Measurements from ENCODE around the gene PLA2G2F. TPM values are rescaled to one million over a fixed set of nuclear protein-coding genes. Genes with fewer than 3 reads are reported as not detected.

Gene PLA2G2F
- total and polyA plus RNA-seq, 2 of the 13 experiments (the other 11 are each of a cell fraction or from before 2014, with no cell fraction given) = not detected

DNA sequence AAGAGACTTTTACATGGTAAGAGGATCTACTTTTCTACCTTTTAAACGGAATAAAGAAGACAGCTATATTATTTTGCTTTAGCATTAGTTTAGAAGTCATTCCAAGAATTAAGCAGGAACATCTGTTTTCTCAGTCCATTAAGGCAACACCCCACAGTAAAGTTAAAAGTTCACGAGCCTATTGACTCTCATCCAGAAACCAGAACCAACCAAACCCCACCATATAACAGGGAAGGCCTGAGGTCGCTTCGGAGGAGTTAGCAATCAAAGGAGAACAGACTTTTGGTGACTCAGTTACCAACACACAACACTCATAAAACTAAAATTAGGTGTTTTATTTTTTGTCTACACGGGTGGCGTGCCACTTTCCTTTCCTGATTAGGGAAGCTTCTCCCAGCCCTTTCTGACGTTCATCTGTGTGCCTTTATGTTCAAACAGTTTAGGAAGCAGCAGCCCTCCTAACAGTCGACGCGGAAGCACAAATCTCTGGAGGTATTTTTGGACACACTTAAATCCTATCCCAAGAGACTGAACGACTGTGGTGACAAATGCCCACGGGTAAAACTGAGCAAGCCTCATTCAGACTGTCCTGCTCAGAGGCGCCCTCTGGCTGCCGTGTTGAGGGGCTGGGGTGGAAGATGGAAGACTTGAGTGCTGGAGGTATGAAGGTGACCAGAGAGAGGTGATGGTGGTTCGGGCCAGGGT, 55.8 kb downstream of the PLA2G2F start:
- no peak overlapping the region for H3K27ac ChIP-seq (ENCODE audit: extremely low read length, insufficient read depth, low read length)
- DNase-seq (ENCODE audit: low spot score) (peak; percentile 44), ATAC-seq (peak; percentile 81), FAIRE-seq (peak; percentile 82)
- peaks cover 5% of the 10 kb centered on the region; the same call in 1 of the 2 replicates for H3K4me1 ChIP-seq (ENCODE audit: insufficient read depth, low read length)
- H3K9ac ChIP-seq (ENCODE audit: insufficient read depth, low read depth, low read length) = no peak overlapping the region
- H4K20me1 ChIP-seq (ENCODE audit: insufficient read depth, low read length) = no peaks in the 10 kb centered on the region
- WGBS (ENCODE audit: low lambda C conversion rate) = 15% methylated on average over 15 of the region's 15 CpGs
- intact Hi-C loops (cut with micrococcal nuclease; ENCODE audit: unreplicated experiment) = loop anchor here (1.0 kb wide), 1 partner anchor 277 kb away; no protein-coding TSS in a partner anchor
- H3K27me3 ChIP-seq (ENCODE audit: control insufficient read depth in 1 of 2, insufficient read depth in 2 of 2, low read length in 2 of 2) = peaks cover 3 to 28% of the 10 kb centered on the region in 2 experiments; a peak in 4 of 5 replicates
- no peak for TF ChIP-seq PCBP2 (optimal IDR thresholded peaks at IDR 0.05; ENCODE audit: low read depth, low read length, poor library complexity, severe bottlenecking)
- TF ChIP-seq RAD21 (CRISPR knock-in tag; IDR thresholded peaks at IDR 0.05) = peak; percentile 52; the same call in 1 of the 2 replicates
- peak; percentile 68 for TF ChIP-seq STAG1 (CRISPR knock-in tag; IDR thresholded peaks at IDR 0.05)
- TF ChIP-seq KDM2A (CRISPR knock-in tag; IDR thresholded peaks at IDR 0.05; ENCODE audit: borderline replicate concordance, low read depth) = 0 out of 2 replicates have a peak, but pooled peaks have one; percentile 28
- TF ChIP-seq, protein P1, sequence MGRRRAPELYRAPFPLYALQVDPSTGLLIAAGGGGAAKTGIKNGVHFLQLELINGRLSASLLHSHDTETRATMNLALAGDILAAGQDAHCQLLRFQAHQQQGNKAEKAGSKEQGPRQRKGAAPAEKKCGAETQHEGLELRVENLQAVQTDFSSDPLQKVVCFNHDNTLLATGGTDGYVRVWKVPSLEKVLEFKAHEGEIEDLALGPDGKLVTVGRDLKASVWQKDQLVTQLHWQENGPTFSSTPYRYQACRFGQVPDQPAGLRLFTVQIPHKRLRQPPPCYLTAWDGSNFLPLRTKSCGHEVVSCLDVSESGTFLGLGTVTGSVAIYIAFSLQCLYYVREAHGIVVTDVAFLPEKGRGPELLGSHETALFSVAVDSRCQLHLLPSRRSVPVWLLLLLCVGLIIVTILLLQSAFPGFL (CRISPR knock-in tag; IDR thresholded peaks at IDR 0.05) = no peak
- TF ChIP-seq SMC3 (IDR thresholded peaks at IDR 0.05; ENCODE audit: low read length) = peak; percentile 91
- peak; percentile 35 for TF ChIP-seq XRCC5 (optimal IDR thresholded peaks at IDR 0.05; ENCODE audit: low read length)
- TF ChIP-seq, protein P2, sequence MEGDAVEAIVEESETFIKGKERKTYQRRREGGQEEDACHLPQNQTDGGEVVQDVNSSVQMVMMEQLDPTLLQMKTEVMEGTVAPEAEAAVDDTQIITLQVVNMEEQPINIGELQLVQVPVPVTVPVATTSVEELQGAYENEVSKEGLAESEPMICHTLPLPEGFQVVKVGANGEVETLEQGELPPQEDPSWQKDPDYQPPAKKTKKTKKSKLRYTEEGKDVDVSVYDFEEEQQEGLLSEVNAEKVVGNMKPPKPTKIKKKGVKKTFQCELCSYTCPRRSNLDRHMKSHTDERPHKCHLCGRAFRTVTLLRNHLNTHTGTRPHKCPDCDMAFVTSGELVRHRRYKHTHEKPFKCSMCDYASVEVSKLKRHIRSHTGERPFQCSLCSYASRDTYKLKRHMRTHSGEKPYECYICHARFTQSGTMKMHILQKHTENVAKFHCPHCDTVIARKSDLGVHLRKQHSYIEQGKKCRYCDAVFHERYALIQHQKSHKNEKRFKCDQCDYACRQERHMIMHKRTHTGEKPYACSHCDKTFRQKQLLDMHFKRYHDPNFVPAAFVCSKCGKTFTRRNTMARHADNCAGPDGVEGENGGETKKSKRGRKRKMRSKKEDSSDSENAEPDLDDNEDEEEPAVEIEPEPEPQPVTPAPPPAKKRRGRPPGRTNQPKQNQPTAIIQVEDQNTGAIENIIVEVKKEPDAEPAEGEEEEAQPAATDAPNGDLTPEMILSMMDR (CRISPR knock-in tag; IDR thresholded peaks at IDR 0.05) = peak; percentile 80
- no peaks in the 10 kb centered on the region for H3K9me3 ChIP-seq (ENCODE audit: low read length)
- BruUV-seq (replicated peaks) = no TSS peak
- POLR2A ChIA-PET = no interaction called here
- 0 out of 2 replicates have a peak overlapping the region, but pooled peaks have one; percentile 13 for H3K4me2 ChIP-seq (ENCODE audit: low read depth, low read length)
- H3K36me3 ChIP-seq (replicated peaks in 1 of 2; ENCODE audit: control insufficient read depth in 1 of 2, insufficient read depth in 2 of 2, low read length in 2 of 2) = no peaks in the 10 kb centered on the region
- in situ Hi-C loops (cut with HindIII; ENCODE audit: extremely low pct_ligation_motif_present, low pct_unique_long_range_greater_than_20kb) = loop anchor here (10.0 kb wide), 1 partner anchor 220 kb away; the partner anchor contains the start of gene PLA2G2A
- no peaks in the 10 kb centered on the region for H3K79me2 ChIP-seq (ENCODE audit: insufficient read depth, low read length)
- CTCF ChIA-PET (ENCODE audit: low intra/inter-chr PET ratio, low total read pairs) = interaction anchor here (1.5 to 2.1 kb wide), 3 partner anchors 94 to 277 kb away, joined by 4 to 32 read pairs (median 11); no protein-coding TSS in a partner anchor
- no peak overlapping the region for H3K4me3 ChIP-seq (replicated peaks in 1 of 3; ENCODE audit: insufficient read depth in 1 of 3, low read depth in 2 of 3, low read length in 3 of 3)
- no peak overlapping the region for H2AFZ ChIP-seq (ENCODE audit: low read length)
